Activated CD8-positive, alpha-beta memory T cell treated with anti-CD3 and anti-CD28 coated beads for 1 hour (primary cell): ENCODE data around the gene KCNMA1.

Experiments
- DNase-seq, 2 donors: peaks; one replicate each; pipeline ENCODE4 v3.0.0-alpha.2; 2020; ENCODE audit warnings: low read depth in 1 of 2; ENCODE audit errors: extremely low read depth in 1 of 2

Gene KCNMA1

DNA sequence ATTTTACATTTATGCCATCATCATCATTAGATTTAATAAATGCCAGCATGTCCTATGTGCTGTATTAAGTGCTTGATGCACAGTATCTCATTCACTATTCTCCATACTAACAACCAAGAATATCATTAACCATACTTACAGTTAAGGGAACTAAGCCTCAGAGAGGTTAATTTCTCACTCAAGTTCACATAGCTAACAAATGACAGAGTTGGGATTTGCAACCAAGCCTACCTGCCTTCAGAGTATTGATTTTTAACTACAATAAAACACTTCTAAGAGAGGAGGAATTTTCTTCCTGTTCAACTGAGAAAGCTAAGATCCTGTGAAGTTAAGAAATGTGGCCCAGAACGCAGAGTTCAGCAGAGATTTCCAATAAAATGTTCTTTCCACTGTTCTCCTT lies 403.0 kb downstream of the KCNMA1 start:
- no peak for DNase-seq

DNA sequence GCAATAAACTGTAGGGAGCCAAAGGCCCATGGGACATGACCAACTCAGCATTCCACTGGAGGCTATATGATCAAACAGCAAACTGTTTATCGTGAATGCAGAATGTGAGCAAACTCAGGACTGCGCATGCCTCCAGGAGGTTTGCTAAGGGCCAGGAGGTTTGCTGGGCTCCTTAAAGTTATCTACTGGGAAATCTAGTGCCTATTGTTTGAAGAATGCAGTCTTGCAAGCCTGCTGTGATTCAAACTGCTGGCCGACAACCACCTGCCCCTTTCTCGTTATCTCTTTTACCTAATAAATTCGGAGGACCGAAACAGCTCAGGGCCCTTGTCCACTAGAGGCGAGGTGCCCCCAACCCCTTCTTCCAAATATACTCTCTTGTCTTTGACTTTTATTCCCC lies 404.1 kb downstream of the KCNMA1 start:
- DNase-seq, result no peak

DNA sequence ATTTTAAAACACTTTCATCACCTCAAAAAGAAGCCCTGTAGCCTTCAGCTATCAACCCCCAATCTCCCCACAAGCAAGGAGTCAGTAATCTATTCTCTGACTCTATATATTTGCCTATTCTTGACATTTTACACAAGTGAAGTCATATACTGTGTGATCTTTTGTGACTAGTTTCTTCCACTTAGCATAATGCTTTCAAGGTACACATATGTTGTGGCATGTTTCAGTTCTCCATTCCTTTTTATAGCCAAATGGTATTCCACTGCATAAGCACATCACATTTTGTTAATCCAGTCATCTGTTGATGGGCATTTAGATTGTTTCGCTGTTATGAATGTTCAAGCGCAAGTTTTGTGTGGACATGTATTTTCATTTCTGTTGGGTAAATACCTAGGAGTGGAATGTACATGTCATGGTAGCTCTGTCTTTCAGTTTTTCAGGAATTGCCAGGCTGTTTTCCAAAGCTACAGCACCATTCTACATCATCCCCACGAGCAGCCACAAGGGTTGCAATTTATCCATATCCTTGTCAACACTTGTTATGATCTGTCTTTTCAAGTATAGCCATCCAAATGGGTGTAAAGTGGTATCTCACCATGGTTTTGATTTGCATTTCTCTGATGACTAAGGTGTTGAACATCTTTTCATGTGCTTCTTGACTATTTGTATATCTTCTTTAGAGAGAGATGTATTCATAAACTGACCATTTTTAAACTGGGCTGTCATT lies 405.6 kb downstream of the KCNMA1 start:
- DNase-seq, result no peak

DNA sequence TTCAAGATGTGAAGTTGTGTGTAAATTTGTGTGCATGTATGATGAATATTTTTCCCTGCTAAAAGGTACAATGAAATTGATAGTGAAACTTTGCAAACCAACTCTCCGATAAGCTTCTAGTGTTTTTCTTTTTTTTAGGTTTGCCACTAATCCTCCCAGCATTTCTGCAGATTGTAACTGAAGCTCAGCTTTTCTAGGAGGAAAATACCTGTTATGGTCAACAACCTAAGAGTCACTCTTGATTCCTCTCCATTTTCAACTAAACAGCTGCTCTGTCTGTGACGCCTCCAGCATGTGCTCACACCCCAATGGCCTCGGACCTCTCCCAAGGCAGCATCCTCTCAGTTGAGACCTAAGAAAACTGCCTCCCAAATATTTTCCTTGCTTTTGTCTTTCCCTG lies 406.2 kb downstream of the KCNMA1 start:
- no peak for DNase-seq

DNA sequence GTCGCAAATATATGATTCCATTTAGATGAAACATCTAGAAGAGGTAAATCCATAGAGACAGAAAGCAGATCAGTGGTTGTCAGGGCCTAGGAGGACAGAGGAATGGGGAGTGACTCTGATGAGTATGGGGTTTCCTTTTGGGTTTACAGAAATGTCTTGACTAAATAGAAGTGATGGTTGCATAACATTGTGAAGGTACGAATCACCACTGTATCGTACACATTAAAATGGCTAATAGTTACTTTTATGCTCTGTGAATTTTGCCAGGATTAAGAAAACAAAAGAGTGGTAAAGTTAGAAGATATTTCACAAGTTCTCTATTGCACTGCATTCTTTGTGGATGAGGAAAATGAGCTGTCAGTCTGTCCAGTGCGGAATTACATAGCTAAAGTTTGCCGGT lies 407.4 kb downstream of the KCNMA1 start:
- DNase-seq, result no peak

DNA sequence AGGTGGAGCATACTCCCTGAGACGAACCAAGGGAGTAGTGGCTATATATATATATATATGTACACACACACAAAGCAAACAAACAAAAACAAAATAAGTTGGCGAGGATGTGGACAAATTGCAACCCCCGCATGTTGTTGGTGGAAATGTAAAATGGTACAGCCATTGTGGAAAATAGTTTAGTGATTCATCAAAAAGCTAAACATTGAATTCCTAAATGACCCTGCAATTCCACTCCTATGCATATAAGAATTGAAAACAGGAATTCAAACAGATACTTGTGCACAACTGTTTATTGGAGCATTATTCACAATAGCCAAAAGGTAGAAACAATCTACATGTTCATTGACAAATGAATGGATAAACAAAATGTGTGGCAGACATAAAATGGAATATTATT lies 407.9 kb downstream of the KCNMA1 start:
- no peak for DNase-seq

DNA sequence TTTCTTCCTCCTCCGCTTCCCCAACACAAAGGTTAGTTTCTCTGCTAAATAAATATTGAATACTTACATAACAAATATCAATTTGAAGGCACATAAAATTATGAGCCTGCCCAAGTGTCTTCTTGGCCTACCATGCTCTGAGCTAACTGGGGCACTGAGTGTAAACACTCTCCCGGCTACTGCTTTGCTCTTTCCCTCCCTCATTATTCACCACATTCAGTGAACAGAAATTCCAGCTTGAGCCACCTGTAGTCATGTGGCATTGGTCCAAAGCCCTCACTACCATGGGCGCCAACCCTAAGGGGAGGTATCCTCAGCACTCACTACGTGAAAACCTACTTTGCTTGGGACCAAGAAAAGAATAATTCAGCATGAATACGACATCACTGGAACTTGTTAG lies 409.0 kb downstream of the KCNMA1 start:
- DNase-seq, result no peak

DNA sequence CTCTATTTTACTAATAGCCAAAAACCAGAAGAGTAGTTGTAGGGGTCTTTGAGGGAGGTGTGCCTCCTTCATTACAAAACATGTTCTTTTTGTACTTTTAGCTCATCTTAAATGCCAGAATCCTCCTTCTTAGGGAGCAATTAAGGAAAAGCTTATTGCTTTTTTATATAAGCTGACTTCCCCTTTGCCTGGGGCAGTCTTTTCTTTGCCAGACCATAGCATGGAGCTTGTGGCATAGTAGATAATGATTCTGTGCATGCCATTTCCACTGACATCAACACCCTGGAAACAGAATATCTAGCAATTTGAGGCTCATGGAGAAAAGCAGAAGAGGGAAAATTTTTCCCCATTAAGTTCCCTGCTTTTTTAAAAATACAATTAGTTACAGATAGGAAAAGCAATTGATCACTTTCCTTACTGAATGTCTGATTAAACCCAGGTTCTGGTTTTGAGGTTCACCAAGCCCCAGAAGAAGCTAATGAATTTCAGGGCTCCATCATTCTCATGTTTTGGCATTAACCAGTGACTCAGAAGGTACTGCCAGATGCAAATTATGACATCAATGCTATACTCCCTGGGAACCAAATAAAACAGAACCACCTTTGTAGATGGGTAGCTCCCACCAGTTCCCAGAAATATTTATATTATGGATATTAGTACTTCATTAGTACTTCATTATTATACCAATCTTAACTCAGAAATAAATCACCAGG lies 410.6 kb downstream of the KCNMA1 start:
- no peak for DNase-seq

DNA sequence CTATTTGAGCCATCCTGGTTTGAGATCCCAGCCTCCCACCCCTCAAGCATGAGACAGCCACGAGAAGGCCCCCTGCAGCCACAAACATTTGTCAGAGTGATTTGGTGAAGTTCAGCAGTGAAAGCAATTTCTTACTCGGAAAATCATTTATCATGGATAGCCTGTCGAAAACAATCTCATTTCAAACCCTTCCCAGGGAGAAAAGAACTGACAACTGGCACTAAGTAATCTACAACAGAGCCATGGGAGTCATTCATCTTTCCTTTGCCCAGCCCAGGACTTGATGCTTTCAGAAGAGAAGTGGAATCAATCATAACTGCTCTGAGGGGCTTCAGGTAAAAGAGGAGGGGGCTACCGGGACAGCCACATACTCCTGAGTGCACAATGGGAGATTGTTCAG lies 411.2 kb downstream of the KCNMA1 start:
- no peak for DNase-seq

DNA sequence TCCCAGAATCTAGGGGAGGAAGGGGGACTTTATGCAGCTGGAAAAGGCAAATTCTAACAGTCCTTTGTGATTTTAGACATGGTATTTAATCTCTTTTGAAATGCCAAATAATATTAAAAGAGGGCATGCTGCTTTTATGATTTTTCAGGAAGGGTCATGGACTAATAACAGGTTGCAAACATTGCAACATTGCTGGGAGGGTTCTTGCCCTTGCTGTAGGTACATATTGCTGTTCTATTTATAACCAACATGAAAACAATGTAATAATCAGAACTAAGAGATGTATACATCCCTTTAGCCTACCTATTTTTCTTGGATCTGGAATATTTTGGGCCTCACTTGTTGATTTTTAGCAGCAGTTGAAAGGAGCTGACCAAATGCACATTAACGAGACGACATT lies 411.6 kb downstream of the KCNMA1 start:
- no peak for DNase-seq

DNA sequence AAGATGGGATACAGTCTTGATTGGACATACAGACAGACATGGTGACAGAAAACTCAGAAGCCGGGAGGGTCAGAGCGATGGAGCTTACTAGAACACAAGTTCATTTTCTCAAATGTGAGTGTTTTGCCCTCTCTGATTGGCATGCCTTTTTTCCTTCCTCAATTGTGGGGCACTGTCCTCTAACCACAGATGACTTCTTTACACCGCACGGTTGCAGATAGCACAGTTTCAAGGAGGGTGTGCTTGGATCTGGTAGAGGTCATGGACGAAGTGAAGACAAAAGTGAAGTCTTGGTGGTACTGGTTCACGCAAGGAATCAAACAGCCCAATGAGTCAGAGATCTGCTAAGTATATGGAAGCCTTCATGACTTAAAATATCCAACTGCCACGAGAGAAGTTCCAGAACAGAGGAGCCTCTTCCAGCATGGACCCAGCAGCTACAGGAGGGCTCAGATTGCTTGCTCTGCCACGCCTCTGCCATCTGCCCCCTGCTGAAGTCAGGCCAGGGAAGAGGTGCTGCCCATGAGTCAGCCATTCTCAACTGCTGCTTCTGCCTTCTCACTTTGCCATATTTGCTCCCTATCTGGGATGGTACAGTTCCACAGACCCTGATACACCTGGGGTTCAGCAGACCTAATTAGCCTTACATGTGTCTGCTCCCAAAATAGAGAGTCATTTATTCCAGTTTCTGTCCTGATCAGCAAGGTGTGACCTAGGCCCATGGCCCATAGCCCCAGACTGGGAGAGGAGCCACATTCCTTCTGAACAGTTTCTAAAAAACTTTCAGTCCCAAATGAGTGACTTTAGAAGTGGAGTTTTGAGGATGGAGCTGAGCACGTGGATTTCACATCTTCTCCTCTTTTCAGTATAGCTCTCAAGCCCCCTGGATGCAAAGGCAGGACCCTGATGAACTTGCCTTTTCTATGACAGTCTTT lies 413.8 kb downstream of the KCNMA1 start:
- no peak for DNase-seq

DNA sequence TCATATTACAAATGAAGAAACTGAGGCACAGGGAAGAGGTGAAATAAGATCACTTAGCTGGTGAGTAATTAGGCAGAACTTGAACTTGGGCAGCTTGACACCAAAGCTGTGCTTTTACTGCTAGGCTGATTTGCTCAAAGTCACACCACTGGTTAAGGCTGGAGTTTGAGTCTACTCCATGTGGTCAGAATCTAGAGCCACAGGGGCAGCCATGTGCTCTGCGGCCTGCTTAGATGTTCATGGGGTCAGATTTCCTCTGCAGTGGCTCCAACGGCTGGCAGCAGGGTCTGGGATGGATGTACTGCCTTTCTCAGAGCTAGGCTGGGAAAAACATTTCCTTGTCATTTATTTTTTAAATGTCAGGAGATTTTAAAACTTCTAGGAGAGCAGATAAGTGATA lies 417.5 kb downstream of the KCNMA1 start:
- no peak for DNase-seq

DNA sequence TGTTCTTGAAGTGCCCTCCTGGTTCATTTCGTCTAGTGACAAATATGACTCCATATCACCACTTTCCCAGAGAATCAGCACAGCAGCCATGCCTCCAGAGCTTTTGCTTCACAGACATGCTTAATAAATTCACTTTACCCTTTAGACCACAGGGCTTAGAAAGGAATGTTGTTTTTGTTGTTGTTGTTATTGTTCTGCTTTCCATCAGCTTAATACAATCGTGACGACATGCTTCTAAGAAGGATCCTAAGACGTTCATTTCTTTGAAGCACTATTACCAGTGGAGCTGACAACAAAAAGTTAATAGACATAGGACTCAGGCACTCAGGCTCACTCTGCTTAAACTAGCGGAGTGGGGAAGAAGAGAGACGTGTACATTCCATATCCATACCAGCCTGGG lies 418.6 kb downstream of the KCNMA1 start:
- DNase-seq, result no peak

DNA sequence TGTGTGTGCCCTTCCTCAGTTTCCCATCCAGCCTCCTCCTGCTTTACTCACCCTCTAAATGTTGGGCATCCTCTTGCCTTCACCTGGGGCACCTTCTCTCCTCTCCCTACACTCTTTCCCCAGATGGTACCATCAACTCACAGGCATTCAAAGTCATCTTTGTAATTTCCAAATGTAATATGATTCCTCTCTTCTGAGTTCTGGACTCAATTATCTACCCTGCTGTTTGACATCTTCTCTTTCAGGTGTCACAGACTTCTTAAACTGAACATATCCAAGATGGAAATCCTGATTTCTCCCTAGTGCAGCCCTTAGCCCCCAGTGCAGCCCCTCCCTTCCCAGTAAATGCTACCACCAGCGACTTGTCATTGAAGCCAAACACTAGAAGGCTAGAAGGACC lies 422.8 kb downstream of the KCNMA1 start:
- no peak for DNase-seq

DNA sequence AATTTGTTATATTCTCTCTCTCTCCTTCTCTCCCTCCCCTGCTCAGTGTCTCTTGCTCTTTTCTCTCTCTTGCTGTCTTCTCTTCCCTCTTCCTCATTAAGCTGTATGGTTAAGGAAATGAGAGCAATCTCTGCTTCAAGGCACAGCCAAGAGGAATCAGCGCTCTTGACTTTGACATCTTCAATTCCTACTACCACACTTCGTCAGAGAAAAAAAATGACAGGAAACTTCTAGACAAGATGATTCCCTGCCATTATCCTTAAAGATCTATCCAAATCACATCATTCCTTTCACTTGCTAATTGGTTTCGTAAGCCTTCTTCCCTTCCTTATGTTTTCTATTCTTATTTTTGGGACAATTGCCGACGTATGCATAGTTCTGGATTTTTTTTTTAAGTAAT lies 425.0 kb downstream of the KCNMA1 start:
- DNase-seq, result no peak

DNA sequence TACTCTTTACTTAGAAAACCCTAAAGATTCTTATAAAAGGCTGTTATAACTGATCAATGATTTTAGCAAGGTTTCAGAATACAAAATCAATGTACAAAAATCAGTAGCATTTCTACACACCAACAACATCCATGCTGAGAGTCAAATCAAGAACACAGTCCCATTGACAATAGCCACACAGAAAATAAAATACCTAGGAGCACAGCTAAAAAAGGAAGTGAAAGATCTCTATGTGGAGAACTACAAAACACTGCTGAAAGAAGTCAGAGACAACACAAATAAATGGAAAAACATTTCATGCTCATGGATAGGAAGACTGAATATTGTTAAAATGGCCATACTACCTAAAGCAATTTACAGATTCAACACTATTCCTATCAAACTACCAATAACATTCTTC lies 427.0 kb downstream of the KCNMA1 start:
- DNase-seq, result no peak

DNA sequence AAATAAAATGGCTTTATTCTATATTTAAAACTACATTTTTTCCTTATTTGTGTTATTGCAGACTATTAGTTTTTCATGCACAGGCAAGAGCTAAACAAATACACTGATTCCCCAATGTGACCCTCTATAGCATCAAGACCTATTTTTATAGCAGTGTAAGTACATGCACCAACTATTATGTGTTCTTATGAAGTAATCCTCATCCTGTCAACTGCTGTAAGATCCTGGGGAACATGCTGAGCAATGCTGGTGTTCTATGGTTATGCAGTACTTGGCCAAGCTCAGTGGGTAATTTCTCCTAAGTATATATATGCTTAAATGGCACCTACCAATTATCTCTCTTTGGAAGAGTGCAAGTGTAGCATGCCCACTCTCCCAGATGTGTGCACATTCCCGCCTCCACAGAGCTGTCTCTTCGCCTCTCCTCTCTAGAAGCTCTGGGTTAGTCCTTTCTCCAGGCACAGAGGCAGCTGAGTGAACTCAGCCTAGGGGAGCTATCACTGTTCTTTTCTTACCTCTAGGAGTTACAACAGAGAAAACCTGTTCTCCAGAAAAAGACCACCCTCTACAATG lies 428.8 kb downstream of the KCNMA1 start:
- no peak for DNase-seq

DNA sequence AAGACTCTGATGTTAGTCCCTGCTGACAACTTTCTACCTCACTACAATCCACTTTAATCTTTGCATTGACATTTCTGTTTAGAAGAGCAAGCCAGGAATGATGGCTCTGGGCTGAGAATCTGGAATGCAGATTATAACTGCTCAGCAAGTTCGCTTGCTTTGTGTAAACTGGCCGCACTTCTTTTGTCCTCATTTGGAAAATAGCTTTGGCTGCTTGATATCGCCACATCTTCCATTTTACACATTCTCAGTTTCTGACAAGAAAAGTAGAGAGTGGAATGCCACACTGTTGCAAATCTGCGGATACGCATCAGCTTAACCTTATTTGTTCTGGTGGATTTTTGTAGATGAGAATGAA lies 429.8 kb downstream of the KCNMA1 start:
- no peak for DNase-seq

DNA sequence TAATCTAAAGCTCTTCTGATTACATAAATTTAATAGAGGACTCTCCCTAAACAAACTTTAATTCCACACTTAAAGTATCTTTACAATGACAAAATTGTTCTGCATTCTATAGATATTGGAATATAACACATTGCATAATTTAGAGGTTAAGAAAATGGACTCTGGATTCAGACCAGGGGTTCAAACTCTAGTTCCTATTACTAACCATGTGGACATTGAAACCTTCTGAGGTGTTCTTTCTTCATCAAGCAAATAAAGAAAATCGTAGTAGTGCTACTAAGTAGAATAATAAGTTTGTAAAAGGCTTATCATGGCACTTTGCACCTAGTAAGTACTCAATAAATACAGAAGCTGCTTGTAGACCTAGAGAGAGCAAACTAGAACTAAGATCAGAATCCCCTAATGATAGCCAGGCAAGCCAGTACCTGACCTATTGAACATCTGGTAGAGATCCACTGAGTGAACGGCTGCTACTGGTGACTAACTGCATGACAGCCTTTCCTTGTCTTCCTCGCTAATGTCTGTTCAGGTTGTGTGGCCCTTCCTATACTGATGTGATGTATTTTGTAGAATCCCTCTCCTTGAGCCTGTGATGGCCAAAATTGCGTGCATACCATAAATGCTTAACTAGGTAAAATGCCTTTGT lies 430.3 kb downstream of the KCNMA1 start:
- DNase-seq, result no peak

DNA sequence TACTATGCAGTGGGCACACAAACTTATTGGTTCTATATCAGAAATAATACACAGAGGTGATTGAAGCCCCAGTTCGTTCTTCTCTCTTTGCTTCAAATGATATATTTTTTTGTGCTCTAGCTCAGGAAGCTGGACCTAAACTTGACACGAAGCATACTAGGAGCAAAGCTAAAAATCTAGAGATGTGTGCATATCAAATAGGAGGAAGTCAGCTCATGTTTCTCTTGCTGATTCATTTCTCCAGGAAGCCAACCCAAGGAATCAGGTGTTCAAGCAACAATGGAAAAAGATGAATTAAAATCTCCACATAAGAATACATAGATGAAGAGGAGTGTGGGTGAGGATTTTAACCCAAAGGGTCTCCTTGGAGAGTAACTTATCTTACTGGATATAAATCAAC lies 432.5 kb downstream of the KCNMA1 start:
- no peak for DNase-seq

DNA sequence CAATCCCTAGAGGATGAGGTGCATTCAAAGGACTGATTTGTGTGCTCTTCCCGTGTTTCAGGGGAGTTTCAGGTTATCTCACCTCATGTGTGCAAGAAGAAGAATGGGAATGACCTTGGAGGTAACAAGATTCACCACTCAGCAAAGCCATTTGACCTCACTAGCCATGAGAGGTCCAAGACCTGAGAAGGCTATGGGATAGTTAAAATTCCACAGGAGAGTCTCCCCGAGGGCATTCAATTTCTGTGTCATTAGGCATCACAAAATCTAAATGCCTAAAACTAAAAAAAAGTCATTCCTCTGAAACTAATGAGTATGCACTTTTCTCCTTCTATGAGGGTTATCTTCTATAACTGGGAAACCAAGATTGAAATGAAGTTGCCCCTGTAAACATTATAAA lies 433.4 kb downstream of the KCNMA1 start:
- no peak for DNase-seq
